AG09319 (cell line): Measurements from ENCODE around the gene OTUD5.

ENCODE experiments used
- DNase-seq: peaks from one replicate; pipeline ENCODE4 v3.0.0-alpha.2; 2010; ENCODE audit warnings: low read depth; ENCODE audit errors: extremely low read depth
- CTCF ChIP-seq: IDR thresholded peaks from 2 replicates; pipeline ENCODE4 v1.5.1; 2011; ENCODE audit warnings: low read depth, mild to moderate bottlenecking, inconsistent platforms, low read length, moderate library complexity

The OTUD5 gene

GRCh38 chrX:48961585-48962091 lies 4.2 kb upstream of the OTUD5 start:
- DNase-seq = no peak
- no peak for TF ChIP-seq CTCF

- no peak for DNase-seq
- TF ChIP-seq CTCF = no peak
Measured at GRCh38 chrX:48960291-48960690, 2.9 kb upstream of the OTUD5 start.

- peak; percentile 35 for DNase-seq
- no peak for TF ChIP-seq CTCF
Measured at GRCh38 chrX:48958635-48959094, 1.3 kb upstream of the OTUD5 start.

GRCh38 chrX:48957827-48958634 lies 624 bp upstream of the OTUD5 start:
- TF ChIP-seq CTCF = no peak
- peak; percentile 97 for DNase-seq

GRCh38 chrX:48956728-48957414 lies 536 bp downstream of the OTUD5 start:
- TF ChIP-seq CTCF = no peak
- no peak for DNase-seq

- no peak for TF ChIP-seq CTCF
- no peak for DNase-seq
Measured at GRCh38 chrX:48948589-48948988, 8.8 kb downstream of the OTUD5 start.
